Heart right ventricle (tissue), 16 donors: ENCODE results near the gene RSPH1. TPM values are rescaled to one million over a fixed set of nuclear protein-coding genes. Genes with fewer than 3 reads are reported as not detected.
A peak's percentile ranks its signal among the peaks of the same experiment; 100 is the strongest.

Source experiments
- ATAC-seq, 8 donors: fragments of 200-7000 bp; cut with Tn5 transposase; one replicate each; pipeline ENCODE4 v1.9.1; 2020; ENCODE audit warnings: mild to moderate bottlenecking in 8 of 8, moderate library complexity in 8 of 8, moderate number of reproducible peaks in 1 of 8
- DNase-seq, 2 donors: peaks; one replicate each; pipeline ENCODE4 v3.0.0-alpha.2; 2020
- H3K27ac ChIP-seq, 10 donors: fragments of 200-600 bp; sonication (generic) in 2 of 10; one replicate each; pipeline versions ENCODE4 v1.5.0 to v1.8.0; 2020 to 2022; ENCODE audit warnings: mild to moderate bottlenecking in 3 of 10
- H3K27me3 ChIP-seq, 7 donors: fragments of 200-600 bp; one replicate each; pipeline ENCODE4 v1.8.0; 2021 to 2022; ENCODE audit warnings: mild to moderate bottlenecking in 2 of 7
- H3K36me3 ChIP-seq, 9 donors: fragments of 200-600 bp; sonication (generic) in 1 of 9; one replicate each; pipeline versions ENCODE4 v1.5.0 to v1.8.0; 2020 to 2022; ENCODE audit warnings: mild to moderate bottlenecking in 2 of 9
- H3K4me1 ChIP-seq, 9 donors: fragments of 200-600 bp; sonication (generic) in 1 of 9; one replicate each; pipeline versions ENCODE4 v1.5.0 to v1.8.0; 2020 to 2022; ENCODE audit warnings: mild to moderate bottlenecking in 4 of 9
- H3K4me3 ChIP-seq, 10 donors: fragments of 200-600 bp; sonication (generic) in 2 of 10; one replicate each; pipeline versions ENCODE4 v1.5.0 to v1.8.0; 2020 to 2022; ENCODE audit warnings: mild to moderate bottlenecking in 7 of 10, moderate library complexity in 2 of 10
- H3K9me3 ChIP-seq, 11 donors: fragments of 200-600 bp in 10 of 11; sonication (generic) in 2 of 11; one replicate each; pipeline versions ENCODE4 v1.5.0 to v1.8.0; 2013 to 2022; ENCODE audit warnings: mild to moderate bottlenecking in 2 of 11, control low read depth in 1 of 11, moderate library complexity in 1 of 11
- WGBS, 2 donors: extraction: QIAGEN DNeasy Blood & Tissue Kit; methylation state at CpG; one replicate each; pipeline ENCODE4 v1.1.7; 2013; ENCODE audit warnings: inconsistent platforms in 1 of 2; 5-methylcytosine and 5-hydroxymethylcytosine counted together
- intact Hi-C, 10 donors: fragments of 100-400 bp; cut with DNase I; formaldehyde crosslinking; loops; one replicate each; pipeline versions ENCODE4 v1.11.1 to v1.14.2; 2022
- polyA plus RNA-seq, 2 donors: library from polyadenylated mRNA; stranded (reverse); fragments of 200-250 nt; gene quantifications; one replicate each; pipeline ENCODE4 v1.2.3, GENCODE V29; 2013
- total RNA-seq, 10 donors: library from RNA; stranded (reverse); fragmentation: NEBNext Ultra II Directional in 3 of 10; extraction: Animal tissue kit (Norgen Biotek cat#: 25700) in 3 of 10; gene quantifications; one replicate each; pipeline versions ENCODE4 v1.2.1 to v1.2.4, GENCODE V29; 2021 to 2023
- TF ChIP-seq, protein P1 (sequence below), 9 donors: fragments of 200-600 bp; sonication (generic) in 2 of 9; IDR thresholded peaks; one replicate each; pipeline versions ENCODE4 v1.5.0 to v1.8.0; 2021 to 2022; ENCODE audit warnings: antibody characterized with exemption in 9 of 9, mild to moderate bottlenecking in 5 of 9, moderate library complexity in 1 of 9
- donor health status: Arrhythmogenic right ventricular cardiomyopathy.
- donor health status: ischemic (EF 13 %, LVEDD 7.1; RV severe dilation, severe dysfunction).
- donor health status: healthy with polysubstance abuse.
- donor health status: DM: no; HTN: yes; CAD: no.
- donor health status: DM: no; HTN: no; CAD: no.
- donor health status: ischemic (EF 25% LVEDD 6.9; RV normal size, moderate dysfunction).
- donor health status: ischemic (EF 25% LVEDD 5.7; RV mildly dilated, moderate dysfunction).
- donor health status: healthy.
- donor health status: DM: yes; HTN: yes; CAD: no.
- donor health status: Ischemic cardiomyopathy.
- donor health status: ischemic (EF 35%, LVEDD 5.7; RV mildly dilated, moderate dysfunction).
- donor health status: nonischemic (EF 11% LVEDD 7.7; RV severe dilation, severe dysfunction).
- donor health status: DM: yes; HTN: yes; CAD: no.
- donor health status: PGD.
- donor health status: ischemic (EF 29% LVEDD 5.4; RV normal size, mild dysfunction).
- donor health status: nonischemic (EF 23%, LVEDD 6.1; RV moderate dilation, normal function).

The RSPH1 gene
- total and polyA plus RNA-seq, 12 donors: 0.06 to 0.36 (median 0.20) TPM; not detected in 9

DNA sequence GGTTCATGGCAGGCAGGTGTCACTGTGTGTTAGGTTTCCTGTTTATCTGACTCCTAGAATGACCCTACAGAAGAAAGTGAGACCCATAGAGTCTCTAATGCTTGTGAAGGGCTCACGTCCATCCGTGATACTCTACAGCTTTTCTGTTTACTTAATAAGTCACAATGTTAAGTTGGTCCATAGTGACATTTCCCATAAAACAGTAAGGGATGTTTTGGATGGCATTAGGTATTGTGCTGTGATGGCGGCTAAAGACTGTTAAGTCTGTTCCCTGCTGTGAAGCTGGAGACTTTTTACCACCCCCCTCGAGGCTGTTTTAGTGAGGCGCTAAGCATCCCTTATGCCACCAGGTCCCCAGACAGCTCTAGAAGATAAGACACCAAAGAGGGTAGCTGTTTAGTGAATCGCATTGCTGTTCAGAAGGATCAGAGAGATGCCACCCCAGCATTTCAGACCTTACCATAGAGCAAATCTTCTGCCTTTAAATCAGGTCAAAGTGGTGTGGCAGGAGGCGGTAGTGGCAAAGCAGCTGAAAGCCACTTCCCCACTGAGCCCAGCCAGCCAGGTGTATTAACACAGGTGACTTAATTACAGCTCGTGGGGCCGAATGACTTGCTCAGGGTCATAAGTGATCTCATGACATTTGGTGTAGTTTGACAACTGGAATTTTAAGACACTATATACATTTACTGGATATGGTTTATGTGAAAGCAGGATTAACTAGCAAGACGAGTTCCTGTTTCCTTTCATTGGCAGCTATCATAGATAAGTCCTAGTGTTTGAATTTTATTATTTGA is 42.7 kb upstream of the RSPH1 start:
- Histone ChIP-seq H3K4me1 (peaks cover 0 to 19% (median 4%) of the 10 kb centered on the region in 9 donors), H3K27me3 (no peaks in the 10 kb centered on the region), H3K27ac (no peak overlapping the region), H3K36me3 (peaks cover 0 to 79% (median 0%) of the 10 kb centered on the region in 9 donors), H3K4me3 (no peak overlapping the region), H3K9me3 (no peaks in the 10 kb centered on the region)
- ATAC-seq (no peak), DNase-seq (no peak)
- TF ChIP-seq, protein P1, sequence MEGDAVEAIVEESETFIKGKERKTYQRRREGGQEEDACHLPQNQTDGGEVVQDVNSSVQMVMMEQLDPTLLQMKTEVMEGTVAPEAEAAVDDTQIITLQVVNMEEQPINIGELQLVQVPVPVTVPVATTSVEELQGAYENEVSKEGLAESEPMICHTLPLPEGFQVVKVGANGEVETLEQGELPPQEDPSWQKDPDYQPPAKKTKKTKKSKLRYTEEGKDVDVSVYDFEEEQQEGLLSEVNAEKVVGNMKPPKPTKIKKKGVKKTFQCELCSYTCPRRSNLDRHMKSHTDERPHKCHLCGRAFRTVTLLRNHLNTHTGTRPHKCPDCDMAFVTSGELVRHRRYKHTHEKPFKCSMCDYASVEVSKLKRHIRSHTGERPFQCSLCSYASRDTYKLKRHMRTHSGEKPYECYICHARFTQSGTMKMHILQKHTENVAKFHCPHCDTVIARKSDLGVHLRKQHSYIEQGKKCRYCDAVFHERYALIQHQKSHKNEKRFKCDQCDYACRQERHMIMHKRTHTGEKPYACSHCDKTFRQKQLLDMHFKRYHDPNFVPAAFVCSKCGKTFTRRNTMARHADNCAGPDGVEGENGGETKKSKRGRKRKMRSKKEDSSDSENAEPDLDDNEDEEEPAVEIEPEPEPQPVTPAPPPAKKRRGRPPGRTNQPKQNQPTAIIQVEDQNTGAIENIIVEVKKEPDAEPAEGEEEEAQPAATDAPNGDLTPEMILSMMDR (IDR thresholded peaks at IDR 0.05): no peak
- 80 to 83% methylated on average over 10 of the region's 10 CpGs for WGBS, 2 donors
- intact Hi-C loops: no loop called here

DNA sequence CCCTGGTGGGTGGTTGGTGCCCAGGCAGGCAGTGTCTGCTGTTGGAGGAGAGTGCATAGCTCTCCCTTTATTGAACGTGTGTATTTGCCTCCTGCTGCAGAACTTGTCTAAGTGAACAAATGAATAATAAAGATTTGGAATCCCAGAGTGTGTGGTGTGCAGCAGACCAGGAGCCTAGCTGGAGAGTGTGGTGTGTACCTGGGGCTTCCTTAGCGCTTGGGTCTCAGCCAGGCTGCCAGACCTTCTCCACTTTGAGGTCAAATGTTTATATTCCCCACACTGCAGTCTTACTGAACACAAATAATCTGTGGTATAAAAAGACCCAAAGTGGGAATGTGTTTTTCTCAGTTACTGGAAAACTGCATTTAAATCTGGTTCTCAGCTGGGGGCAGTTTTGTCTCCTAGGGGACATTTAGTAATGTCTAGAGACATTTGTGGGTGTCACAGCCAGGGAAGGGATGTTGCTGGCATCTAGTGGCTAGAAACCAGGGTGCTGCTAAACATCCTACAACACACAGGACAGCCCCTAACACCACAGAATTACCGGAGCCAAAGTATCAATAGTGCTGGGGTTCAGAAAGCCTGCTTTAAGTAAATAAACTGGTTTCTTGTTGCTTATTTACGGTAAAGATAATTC is 41.2 kb upstream of the RSPH1 start:
- Histone ChIP-seq H3K27ac (no peak overlapping the region), H3K9me3 (no peaks in the 10 kb centered on the region), H3K4me1 (peaks cover 0 to 33% (median 12%) of the 10 kb centered on the region in 9 donors), H3K4me3 (no peak overlapping the region), H3K36me3 (peaks cover 0 to 65% (median 0%) of the 10 kb centered on the region in 9 donors), H3K27me3 (no peaks in the 10 kb centered on the region)
- intact Hi-C loops: no loop called here
- 87 to 91% methylated on average over 4 of the region's 4 CpGs for WGBS, 2 donors
- no peak for ATAC-seq
- DNase-seq: no peak
- TF ChIP-seq, protein P1 (IDR thresholded peaks at IDR 0.05): peak in 5 of 9 donors; percentile 22 to 39 (median 33)

DNA sequence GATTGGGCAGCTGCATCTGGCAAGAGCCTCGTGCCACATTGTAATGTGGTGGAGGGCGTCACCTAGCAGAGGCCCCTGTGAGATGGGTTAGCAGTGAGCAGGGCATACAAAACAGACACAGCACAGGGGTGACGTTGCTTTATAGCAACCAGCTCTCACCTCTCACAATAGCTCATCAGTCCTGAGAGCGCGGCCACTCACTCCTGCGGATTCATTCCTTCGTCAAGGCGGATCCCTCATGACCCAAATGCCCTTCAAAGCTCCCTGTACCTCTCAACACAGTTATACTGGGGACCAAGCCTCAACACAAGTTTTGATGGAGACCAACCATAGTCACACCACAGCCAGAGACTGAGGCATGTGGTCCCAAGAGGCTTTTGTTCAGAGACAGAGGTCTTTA is 40.6 kb upstream of the RSPH1 start:
- Histone ChIP-seq H3K27me3 (no peaks in the 10 kb centered on the region), H3K36me3 (peaks cover 0 to 59% (median 0%) of the 10 kb centered on the region in 9 donors), H3K4me1 (peaks cover 0 to 35% (median 13%) of the 10 kb centered on the region in 9 donors), H3K9me3 (no peaks in the 10 kb centered on the region), H3K27ac (no peak overlapping the region), H3K4me3 (no peak overlapping the region)
- 89 to 97% methylated on average over 8 of the region's 8 CpGs for WGBS, 2 donors
- no peak for DNase-seq
- ATAC-seq: no peak
- intact Hi-C loops: no loop called here
- TF ChIP-seq, protein P1 (IDR thresholded peaks at IDR 0.05): no peak

DNA sequence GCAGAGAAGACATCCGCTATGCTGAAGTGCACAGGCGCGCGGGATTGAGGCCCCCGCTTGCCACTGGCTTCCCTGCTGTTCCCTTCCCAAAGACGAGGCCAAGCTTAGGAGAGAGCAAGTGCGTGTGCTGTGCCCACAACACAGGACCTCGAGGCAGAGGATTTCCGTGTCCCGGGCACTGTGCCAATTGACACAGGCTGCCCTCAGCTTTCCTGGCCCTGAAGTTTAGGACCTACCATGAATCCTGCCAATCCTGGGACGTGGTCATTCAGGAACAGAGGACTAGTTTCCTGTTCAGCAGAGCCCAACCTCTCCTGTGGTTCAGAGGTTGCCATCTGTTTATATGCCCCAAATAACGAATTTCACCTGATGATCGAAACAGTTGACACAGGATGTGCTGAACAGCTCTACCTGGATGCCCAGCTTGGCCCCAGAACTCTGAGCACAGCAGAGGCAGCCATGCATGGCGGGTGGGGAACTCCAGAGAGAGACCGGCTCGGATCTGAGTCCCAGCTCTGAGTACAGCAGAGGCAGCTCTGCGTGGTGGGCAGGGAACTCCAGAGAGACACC is 39.7 kb upstream of the RSPH1 start:
- intact Hi-C loops: no loop called here
- Histone ChIP-seq H3K9me3 (no peaks in the 10 kb centered on the region), H3K4me3 (no peak overlapping the region), H3K4me1 (peaks cover 0 to 35% (median 13%) of the 10 kb centered on the region in 9 donors), H3K27ac (peak overlapping the region in 2 of 10 donors; percentile 10 to 15), H3K36me3 (peaks cover 0 to 51% (median 0%) of the 10 kb centered on the region in 9 donors), H3K27me3 (no peaks in the 10 kb centered on the region)
- ATAC-seq (no peak), DNase-seq (no peak)
- TF ChIP-seq, protein P1 (IDR thresholded peaks at IDR 0.05): no peak
- WGBS, 2 donors: 77 to 82% methylated on average over 17 of the region's 17 CpGs
